SU-DHL-6 (cell line): ENCODE data around the gene LHFPL6.

ENCODE experiments used
- H2AFZ ChIP-seq: fragments of 200-600 bp; sonication (generic); 2 replicates; pipeline ENCODE4 v1.6.1; 2014; ENCODE audit warnings: low read depth, mild to moderate bottlenecking, moderate library complexity, mixed read lengths, antibody characterized with exemption, low read length; ENCODE audit not compliant: severe bottlenecking
- H3F3A ChIP-seq: fragments of 200-600 bp; shearing (Covaris generic); 2 replicates; pipeline ENCODE4 v1.6.0; 2016; ENCODE audit warnings: antibody characterized with exemption, mild to moderate bottlenecking; ENCODE audit not compliant: insufficient read depth
- H3K27ac ChIP-seq: fragments of 200-600 bp; sonication (generic); 2 replicates; pipeline ENCODE4 v1.5.1; 2016; ENCODE audit warnings: low read depth, mild to moderate bottlenecking, low read length, moderate library complexity, mixed read lengths
- H3K27me3 ChIP-seq: fragments of 200-600 bp; sonication (generic), shearing (Covaris generic); 2 replicates; pipeline ENCODE4 v1.6.0; 2014; ENCODE audit warnings: mild to moderate bottlenecking, low read length
- H3K36me3 ChIP-seq: fragments of 200-600 bp; sonication (generic); 2 replicates; pipeline ENCODE4 v1.6.1; 2014; ENCODE audit warnings: mild to moderate bottlenecking, low read length, mixed read lengths
- H3K4me2 ChIP-seq: fragments of 300-600, 200-600 bp; shearing (Covaris generic), sonication (generic); 2 replicates; pipeline ENCODE4 v1.6.0; 2014; ENCODE audit warnings: low read length, low read depth, mild to moderate bottlenecking; ENCODE audit not compliant: poor library complexity, severe bottlenecking
- H3K4me3 ChIP-seq: fragments of 200-600 bp; sonication (generic); 2 replicates; pipeline ENCODE4 v1.5.1; 2014; ENCODE audit warnings: antibody characterized with exemption, low read length, mild to moderate bottlenecking, mixed read lengths; ENCODE audit not compliant: insufficient read depth, poor library complexity, severe bottlenecking
- H3K79me2 ChIP-seq: fragments of 200-600 bp; sonication (generic); 2 replicates; pipeline ENCODE4 v1.6.1; 2014; ENCODE audit warnings: mild to moderate bottlenecking, low read length, moderate library complexity; ENCODE audit not compliant: insufficient read depth
- H3K9ac ChIP-seq: fragments of 200-600 bp; sonication (generic); 2 replicates; pipeline ENCODE4 v1.7.0; 2014; ENCODE audit warnings: mild to moderate bottlenecking, low read length
- H3K9me2 ChIP-seq: fragments of 200-600 bp; sonication (generic); replicated peaks from 2 replicates; pipeline ENCODE4 v1.6.1; 2014; ENCODE audit warnings: low read length; ENCODE audit not compliant: insufficient read depth
- H3K9me3 ChIP-seq: fragments of 200-600 bp; sonication (generic); 2 replicates; pipeline ENCODE4 v1.6.1; 2014; ENCODE audit warnings: low read length, mixed read lengths; ENCODE audit not compliant: insufficient read depth
- H4K20me1 ChIP-seq: fragments of 200-600 bp; sonication (generic); 2 replicates; pipeline ENCODE4 v1.6.1; 2014; ENCODE audit warnings: low read depth, mild to moderate bottlenecking, antibody characterized with exemption, low read length, moderate library complexity, mixed read lengths
- CTCF ChIP-seq: fragments of 200-600 bp; sonication (generic); IDR thresholded peaks from one replicate; pipeline ENCODE4 v1.5.1; 2017; ENCODE audit warnings: antibody characterized with exemption, mild to moderate bottlenecking, low read length, moderate library complexity; ENCODE audit not compliant: insufficient read depth, poor library complexity, severe bottlenecking
- EZH2phosphoT487 ChIP-seq: fragments of 200-600 bp; sonication (generic), shearing (Covaris generic); conservative IDR thresholded peaks from 2 replicates; pipeline ENCODE4 v1.6.1; 2018; ENCODE audit warnings: mild to moderate bottlenecking, antibody characterized with exemption, low read length, moderate library complexity, mixed read lengths

Gene LHFPL6

GRCh38 chr13:39597838-39598237 is 5.2 kb downstream of the LHFPL6 start:
- Histone ChIP-seq H3K4me2 (no peak overlapping the region), H3K27me3 (no peaks in the 10 kb centered on the region), H3K9me3 (no peaks in the 10 kb centered on the region), H3K36me3 (no peaks in the 10 kb centered on the region), H3K9ac (no peak overlapping the region), H4K20me1 (no peaks in the 10 kb centered on the region), H3F3A (no peaks in the 10 kb centered on the region), H3K79me2 (no peaks in the 10 kb centered on the region), H3K9me2 (no peaks in the 10 kb centered on the region), H2AFZ (no peak overlapping the region), H3K27ac (no peak overlapping the region), H3K4me3 (no peak overlapping the region)
- TF ChIP-seq EZH2phosphoT487 (no peak), CTCF (no peak)

- Histone ChIP-seq H3K27ac (no peak overlapping the region), H4K20me1 (no peaks in the 10 kb centered on the region), H3K4me2 (no peak overlapping the region), H3K27me3 (no peaks in the 10 kb centered on the region), H3K4me3 (no peak overlapping the region), H3F3A (no peaks in the 10 kb centered on the region), H3K9me3 (no peaks in the 10 kb centered on the region), H3K9ac (no peak overlapping the region), H3K36me3 (no peaks in the 10 kb centered on the region), H2AFZ (no peak overlapping the region), H3K79me2 (no peaks in the 10 kb centered on the region), H3K9me2 (no peaks in the 10 kb centered on the region)
- TF ChIP-seq EZH2phosphoT487 (no peak), CTCF (no peak)
Measured at GRCh38 chr13:39596685-39597084, 6.3 kb downstream of the LHFPL6 start.

- no peaks in the 10 kb centered on the region for H3K79me2 ChIP-seq
- TF ChIP-seq EZH2phosphoT487 (no peak), CTCF (no peak)
Measured at GRCh38 chr13:39596176-39596575, 6.8 kb downstream of the LHFPL6 start.

More at GRCh38 chr13:39596176-39596575, 6.8 kb downstream of the LHFPL6 start:
- H3K36me3 ChIP-seq = no peaks in the 10 kb centered on the region
- H3F3A ChIP-seq = no peaks in the 10 kb centered on the region
- no peak overlapping the region for H3K9ac ChIP-seq
- no peaks in the 10 kb centered on the region for H3K27me3 ChIP-seq
- H2AFZ ChIP-seq = no peak overlapping the region
- no peak overlapping the region for H3K4me2 ChIP-seq
- H3K9me3 ChIP-seq = no peaks in the 10 kb centered on the region
- no peak overlapping the region for H3K27ac ChIP-seq
- no peaks in the 10 kb centered on the region for H3K9me2 ChIP-seq
- no peaks in the 10 kb centered on the region for H4K20me1 ChIP-seq
- H3K4me3 ChIP-seq = no peak overlapping the region
